GM21825 (cell line): ENCODE results near the gene ISX.

Experiments
- ATAC-seq: cut with Tn5 transposase; IDR thresholded peaks from one replicate; pipeline ENCODE4 v1.9.1; 2021; ENCODE audit warnings: mild to moderate bottlenecking, moderate library complexity; ENCODE audit not compliant: unreplicated experiment

ISX gene

GRCh38 chr22:35051791-35052190 lies 14.2 kb upstream of the ISX start:
- ATAC-seq: no peak

GRCh38 chr22:35053060-35053835 lies 12.7 kb upstream of the ISX start:
- no peak for ATAC-seq

GRCh38 chr22:35054064-35054463 lies 11.9 kb upstream of the ISX start:
- no peak for ATAC-seq

GRCh38 chr22:35056486-35056885 lies 9.5 kb upstream of the ISX start:
- no peak for ATAC-seq

- ATAC-seq: no peak
These were observed 8.8 kb upstream of the ISX start for GRCh38 chr22:35057155-35057554.

- ATAC-seq: no peak
These were observed 6.3 kb upstream of the ISX start for GRCh38 chr22:35059632-35060031.

GRCh38 chr22:35064664-35065063 lies 1.3 kb upstream of the ISX start:
- ATAC-seq: no peak

GRCh38 chr22:35065183-35065582 lies 775 bp upstream of the ISX start:
- no peak for ATAC-seq

- ATAC-seq: no peak
These were observed 810 bp downstream of the ISX start for GRCh38 chr22:35066768-35067167.

- no peak for ATAC-seq
These were observed 3.6 kb downstream of the ISX start for GRCh38 chr22:35069541-35069940.

- no peak for ATAC-seq
These were observed 4.6 kb downstream of the ISX start for GRCh38 chr22:35070451-35071093.

- no peak for ATAC-seq
These were observed 5.8 kb downstream of the ISX start for GRCh38 chr22:35071784-35072183.

GRCh38 chr22:35072925-35073324 lies 7.0 kb downstream of the ISX start:
- no peak for ATAC-seq

- no peak for ATAC-seq
These were observed 8.6 kb downstream of the ISX start for GRCh38 chr22:35074583-35074982.

GRCh38 chr22:35076630-35077029 lies 10.7 kb downstream of the ISX start:
- no peak for ATAC-seq

GRCh38 chr22:35085621-35086020 lies 19.7 kb downstream of the ISX start:
- no peak for ATAC-seq

- no peak for ATAC-seq
These were observed 23.2 kb downstream of the ISX start for GRCh38 chr22:35089139-35089538.

- no peak for ATAC-seq
These were observed 26.4 kb downstream of the ISX start for GRCh38 chr22:35092406-35092805.

- ATAC-seq: no peak
These were observed 33.0 kb downstream of the ISX start for GRCh38 chr22:35098921-35099320.

GRCh38 chr22:35099883-35100282 lies 33.9 kb downstream of the ISX start:
- ATAC-seq: no peak

GRCh38 chr22:35102663-35103062 lies 36.7 kb downstream of the ISX start:
- ATAC-seq: no peak

- ATAC-seq: no peak
These were observed 37.8 kb downstream of the ISX start for GRCh38 chr22:35103761-35104160.

GRCh38 chr22:35104491-35104890 lies 38.5 kb downstream of the ISX start:
- no peak for ATAC-seq
